ENCODE data around the gene SPDYE17. TPM values are rescaled to one million over a fixed set of nuclear protein-coding genes. Genes with fewer than 3 reads are reported as not detected.
A peak's percentile ranks its signal among the peaks of the same experiment; 100 is the strongest.
"Not testable (repeated sequence)": the region's sequence is repeated elsewhere in the genome, so short reads cannot be mapped to it uniquely, and the experiment has no call there.

Gene SPDYE17
- total RNA-seq, 1 donor from 2014 or later, result not detected

DNA sequence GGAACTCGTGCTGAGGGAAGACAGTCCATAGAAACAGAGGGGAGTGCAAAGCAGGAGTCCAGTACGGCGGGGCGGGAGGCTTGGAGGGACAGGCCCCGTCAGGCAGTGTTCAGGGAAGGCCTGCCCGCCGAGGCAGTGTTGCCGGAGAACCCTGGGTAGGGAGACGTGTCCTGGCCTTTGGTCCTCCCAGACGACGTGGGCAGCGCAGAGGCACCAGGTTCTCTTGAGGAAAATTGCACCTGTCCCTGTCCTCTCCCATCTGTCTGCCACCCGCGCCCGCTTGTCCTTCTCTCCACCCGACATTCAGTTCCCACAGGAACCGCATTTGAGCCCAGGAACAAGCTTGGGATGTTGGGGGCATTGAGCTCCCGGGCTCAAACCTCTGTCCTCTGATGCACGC, 38.3 kb downstream of the SPDYE17 start:
- H3K27me3 ChIP-seq (ENCODE audit: control insufficient read depth, insufficient read depth, low read length); H3K36me3 ChIP-seq (ENCODE audit: control insufficient read depth, insufficient read depth, low read length); H3K4me3 ChIP-seq (ENCODE audit: low read depth, low read length); DNase-seq (ENCODE audit: low read depth): not testable (repeated sequence)
- peak; percentile 55 for FAIRE-seq

DNA sequence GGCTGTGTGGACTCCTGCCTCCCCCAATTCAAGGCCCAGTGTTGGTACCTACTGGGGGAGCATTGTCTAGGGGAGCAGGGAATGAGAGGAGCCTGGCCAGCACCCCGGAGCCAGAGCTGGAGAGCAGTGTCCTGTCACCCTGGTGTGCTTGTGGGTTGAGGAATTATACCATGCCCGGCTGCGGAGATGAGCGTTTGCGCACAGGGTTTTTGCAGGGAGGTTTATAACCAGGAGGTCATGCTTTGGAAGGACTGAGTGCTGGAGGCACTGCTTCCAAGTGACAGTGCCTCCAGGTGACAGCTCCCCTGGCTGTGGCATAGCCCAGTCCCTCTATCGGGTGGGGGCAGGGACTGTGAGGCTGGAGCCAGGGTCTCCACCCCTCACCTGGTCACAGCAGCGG, 39.3 kb downstream of the SPDYE17 start:
- FAIRE-seq, result peak; percentile 77
- H3K36me3 ChIP-seq (ENCODE audit: control insufficient read depth, insufficient read depth, low read length); H3K4me3 ChIP-seq (ENCODE audit: low read depth, low read length); H3K27me3 ChIP-seq (ENCODE audit: control insufficient read depth, insufficient read depth, low read length); DNase-seq (ENCODE audit: low read depth): not testable (repeated sequence)

DNA sequence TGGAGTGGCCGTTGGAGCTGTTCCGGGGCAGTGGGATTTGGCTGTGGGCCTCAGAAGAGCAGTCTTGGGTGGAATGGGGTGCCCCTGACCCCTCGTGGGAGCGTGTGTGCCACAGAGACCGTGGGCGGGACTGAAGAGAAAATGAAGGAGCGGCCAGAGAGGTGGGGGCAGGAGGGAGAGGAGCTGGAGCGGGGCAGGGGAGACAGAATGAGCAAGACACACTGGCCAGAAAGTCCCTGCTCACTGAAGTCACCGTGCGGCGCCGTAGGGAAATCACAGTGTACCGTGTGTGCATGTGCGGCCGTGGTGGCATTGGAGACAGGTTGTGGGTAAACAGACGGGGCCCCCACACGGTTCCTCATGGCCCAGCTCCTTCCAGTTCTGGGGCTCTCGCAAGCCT, 40.0 kb downstream of the SPDYE17 start:
- not testable (repeated sequence) for DNase-seq (ENCODE audit: low read depth); H3K36me3 ChIP-seq (ENCODE audit: control insufficient read depth, insufficient read depth, low read length); FAIRE-seq; H3K27me3 ChIP-seq (ENCODE audit: control insufficient read depth, insufficient read depth, low read length); H3K4me3 ChIP-seq (ENCODE audit: low read depth, low read length)

DNA sequence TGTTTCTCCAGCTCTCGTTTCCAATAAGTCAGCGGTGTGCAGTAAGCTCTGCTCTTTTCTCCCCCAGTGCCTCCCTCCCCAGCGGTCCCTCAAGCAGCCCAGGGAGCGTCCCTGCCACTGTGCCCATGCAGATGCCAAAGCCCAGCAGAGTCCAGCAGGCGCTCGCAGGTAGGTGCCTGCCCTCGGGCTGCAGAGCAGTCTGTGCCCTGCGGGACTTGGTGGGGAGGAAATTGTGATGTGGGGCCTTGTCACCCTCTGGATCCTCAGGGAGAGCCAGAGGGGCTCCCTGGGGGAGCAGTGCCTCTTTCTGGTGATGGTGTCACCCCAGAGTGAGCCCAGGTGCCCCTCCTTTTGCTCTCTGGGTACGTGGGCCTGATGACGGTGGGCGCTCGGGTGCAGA, 42.0 kb downstream of the SPDYE17 start:
- not testable (repeated sequence) for H3K36me3 ChIP-seq (ENCODE audit: control insufficient read depth, insufficient read depth, low read length); H3K4me3 ChIP-seq (ENCODE audit: low read depth, low read length); DNase-seq (ENCODE audit: low read depth); H3K27me3 ChIP-seq (ENCODE audit: control insufficient read depth, insufficient read depth, low read length); FAIRE-seq

DNA sequence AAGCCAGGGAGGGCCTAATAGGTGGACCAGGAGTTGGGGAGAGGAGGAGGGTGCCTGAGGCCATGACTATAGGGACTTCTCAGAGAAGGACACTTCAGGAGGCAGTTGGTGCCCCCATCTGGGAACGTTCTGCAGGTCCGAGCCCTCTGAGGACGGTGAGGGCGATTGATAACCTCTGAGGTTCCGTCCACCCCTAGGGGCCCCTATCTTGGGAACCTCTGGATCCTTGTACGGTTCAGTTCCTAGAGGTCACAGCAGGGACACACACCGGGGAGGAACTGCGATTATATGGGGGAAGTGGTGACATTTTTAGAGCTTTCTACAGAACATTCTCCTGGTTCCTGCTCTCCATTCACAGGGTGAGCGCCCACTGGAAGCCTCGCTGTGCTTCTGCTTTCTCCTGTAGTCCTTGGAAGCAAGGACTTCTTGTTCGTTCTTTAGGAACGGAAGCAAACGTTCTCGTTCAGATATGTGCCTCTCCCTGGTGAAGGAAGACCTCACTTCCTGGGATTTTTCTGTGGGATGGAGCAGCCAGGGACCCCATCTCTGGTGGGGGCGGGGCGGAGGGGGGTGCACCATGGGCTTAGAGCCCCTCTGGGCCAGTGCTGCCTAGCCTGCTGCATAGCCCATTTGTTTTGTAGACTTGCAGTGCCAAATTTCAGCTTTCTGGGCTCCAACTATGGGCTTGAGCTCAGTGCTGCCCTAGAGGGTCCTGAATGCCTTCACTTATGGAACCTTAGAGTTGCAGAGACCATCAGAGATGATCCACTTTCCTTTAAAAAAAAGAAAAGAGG, 46.0 kb downstream of the SPDYE17 start:
- DNase-seq (ENCODE audit: low read depth); H3K36me3 ChIP-seq (ENCODE audit: control insufficient read depth, insufficient read depth, low read length); H3K4me3 ChIP-seq (ENCODE audit: low read depth, low read length); FAIRE-seq; H3K27me3 ChIP-seq (ENCODE audit: control insufficient read depth, insufficient read depth, low read length): not testable (repeated sequence)

DNA sequence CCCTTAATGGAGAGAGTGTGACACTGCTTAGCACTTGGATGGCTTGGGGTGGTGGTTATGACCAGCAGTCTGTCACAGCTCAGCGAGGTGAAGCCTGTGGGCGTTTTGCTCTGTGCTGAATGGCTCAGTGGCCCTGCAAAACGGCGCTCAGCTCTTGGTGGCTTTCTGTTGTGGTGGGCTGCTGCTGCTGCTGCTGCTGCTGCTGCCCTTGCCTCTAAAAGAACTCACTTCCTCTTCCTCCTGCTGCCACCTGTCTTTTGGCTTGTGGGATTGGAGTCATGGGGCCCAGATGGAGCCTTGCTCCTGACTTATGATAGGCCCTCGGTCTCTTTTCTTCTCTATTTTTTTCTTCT, 47.4 kb downstream of the SPDYE17 start:
- H3K36me3 ChIP-seq (ENCODE audit: control insufficient read depth, insufficient read depth, low read length); FAIRE-seq; DNase-seq (ENCODE audit: low read depth); H3K27me3 ChIP-seq (ENCODE audit: control insufficient read depth, insufficient read depth, low read length); H3K4me3 ChIP-seq (ENCODE audit: low read depth, low read length): not testable (repeated sequence)

DNA sequence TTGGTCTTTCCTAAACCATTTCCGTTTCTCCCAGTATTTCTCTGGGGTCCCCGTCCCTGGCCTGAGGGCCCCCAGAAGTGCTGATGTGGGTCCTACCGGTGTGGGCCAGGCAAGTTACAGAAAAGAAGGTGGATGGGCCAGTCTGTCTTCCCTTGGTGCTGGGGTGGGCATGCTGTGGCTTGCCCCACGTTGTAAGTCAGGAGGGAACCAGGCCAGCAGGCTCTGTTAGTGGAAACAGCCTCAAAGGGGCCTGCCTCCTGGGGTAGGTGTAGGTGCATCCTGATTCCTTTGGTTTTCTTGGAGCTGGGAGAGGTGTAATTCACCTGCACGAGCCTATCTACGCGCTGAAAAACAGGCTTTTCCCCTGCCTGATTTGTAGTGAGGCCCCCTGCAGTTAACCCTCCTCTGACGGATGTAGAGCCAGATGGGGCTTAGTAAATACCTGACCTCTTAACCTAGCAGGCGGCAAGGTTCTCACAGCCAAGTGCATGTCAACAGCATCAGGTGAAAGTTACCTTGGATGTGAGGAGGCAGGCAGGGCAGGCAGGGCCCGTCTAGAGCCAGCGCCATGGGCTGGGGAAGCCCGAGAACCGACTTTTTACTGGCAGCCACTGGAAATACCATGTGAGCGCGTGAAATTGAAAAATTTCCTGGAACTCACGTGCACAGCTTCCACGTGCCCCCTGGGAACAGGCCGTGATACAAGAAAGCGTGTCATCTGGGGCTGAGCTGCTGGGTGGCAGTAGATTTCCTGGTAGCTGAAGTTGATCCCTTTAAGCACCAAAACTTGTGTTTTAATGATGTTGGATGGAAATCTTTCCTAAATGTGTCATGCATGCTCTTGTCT, 48.0 kb downstream of the SPDYE17 start:
- DNase-seq (ENCODE audit: low read depth); H3K36me3 ChIP-seq (ENCODE audit: control insufficient read depth, insufficient read depth, low read length); FAIRE-seq; H3K4me3 ChIP-seq (ENCODE audit: low read depth, low read length); H3K27me3 ChIP-seq (ENCODE audit: control insufficient read depth, insufficient read depth, low read length): not testable (repeated sequence)

DNA sequence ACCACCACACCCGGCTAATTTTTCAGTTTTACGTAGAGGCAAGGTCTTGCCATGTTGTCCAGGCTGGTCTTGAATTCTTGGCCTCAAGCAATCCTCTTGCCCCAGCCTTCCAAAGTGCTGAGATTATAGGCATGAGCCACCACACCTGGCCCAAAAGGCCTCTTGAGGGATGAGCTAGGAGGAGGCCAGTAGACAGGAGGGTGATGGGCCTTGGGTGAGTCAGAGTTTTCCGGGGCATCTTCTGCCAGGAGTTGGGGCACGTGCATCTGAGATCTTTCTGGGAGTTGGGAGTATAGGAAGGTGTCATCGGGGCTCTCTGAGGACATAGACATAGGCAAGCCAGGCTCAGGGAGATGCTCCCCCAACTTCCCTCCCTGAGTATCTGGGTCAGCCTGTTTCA, 48.8 kb downstream of the SPDYE17 start:
- not testable (repeated sequence) for DNase-seq (ENCODE audit: low read depth); H3K27me3 ChIP-seq (ENCODE audit: control insufficient read depth, insufficient read depth, low read length); FAIRE-seq; H3K36me3 ChIP-seq (ENCODE audit: control insufficient read depth, insufficient read depth, low read length); H3K4me3 ChIP-seq (ENCODE audit: low read depth, low read length)

DNA sequence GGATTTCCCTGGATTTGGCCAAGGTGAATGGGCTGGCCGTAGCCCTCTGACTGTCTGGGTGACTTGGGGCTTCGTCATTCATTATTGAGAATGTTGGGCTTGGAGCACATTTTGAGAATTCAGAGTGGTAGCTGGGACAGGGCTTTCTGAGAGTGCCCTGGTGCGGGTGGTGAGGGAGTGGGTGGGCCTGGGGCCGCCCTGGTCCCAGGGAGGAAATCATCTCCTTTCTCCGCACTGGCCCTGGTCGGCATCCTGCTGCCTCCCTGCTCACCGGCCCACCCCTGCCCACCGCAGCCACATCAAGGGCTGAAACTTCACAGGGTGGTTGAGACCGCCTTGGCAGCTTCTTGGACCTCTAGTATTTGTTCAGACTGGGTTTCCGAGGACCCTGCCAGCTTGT, 49.7 kb downstream of the SPDYE17 start:
- not testable (repeated sequence) for DNase-seq (ENCODE audit: low read depth); H3K4me3 ChIP-seq (ENCODE audit: low read depth, low read length); FAIRE-seq; H3K27me3 ChIP-seq (ENCODE audit: control insufficient read depth, insufficient read depth, low read length); H3K36me3 ChIP-seq (ENCODE audit: control insufficient read depth, insufficient read depth, low read length)

DNA sequence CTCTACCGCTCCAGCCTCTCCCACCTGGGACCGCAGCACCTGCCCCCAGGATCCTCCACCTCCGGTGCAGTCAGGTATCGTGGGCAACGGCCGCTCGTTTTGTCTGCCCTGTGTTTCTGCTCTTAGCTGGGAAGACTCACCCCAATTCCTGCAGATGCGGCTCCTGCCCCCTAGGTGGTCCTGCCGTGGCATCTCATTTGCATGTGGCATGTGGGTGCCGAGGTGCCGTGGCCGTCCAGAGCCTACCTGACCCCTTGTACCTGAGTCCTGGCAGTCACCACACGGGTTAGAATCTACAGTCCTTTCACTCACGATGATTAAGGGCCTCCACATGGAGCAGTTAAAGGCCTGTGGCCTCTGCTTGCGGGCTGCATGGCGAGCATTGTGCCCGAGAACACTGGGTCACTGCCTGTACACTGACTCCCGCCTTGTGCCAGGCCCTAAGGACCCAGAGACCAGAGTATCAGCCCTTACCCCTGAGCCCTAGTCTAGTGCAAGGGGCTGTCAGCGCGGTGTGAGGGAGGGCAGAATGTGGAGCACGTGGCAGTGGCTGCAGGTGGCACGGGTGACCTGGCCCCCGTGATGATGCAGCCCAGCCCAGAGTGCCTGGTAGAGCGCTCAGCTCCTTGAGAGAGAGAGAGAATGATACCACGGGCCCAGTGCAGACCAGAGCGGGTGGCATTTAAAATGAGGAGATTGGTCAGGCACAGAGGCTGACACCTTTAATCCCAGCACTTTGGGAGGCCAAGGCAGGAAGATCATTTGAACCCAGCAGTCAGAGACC, 50.8 kb downstream of the SPDYE17 start:
- H3K36me3 ChIP-seq (ENCODE audit: control insufficient read depth, insufficient read depth, low read length); DNase-seq (ENCODE audit: low read depth); FAIRE-seq: not testable (repeated sequence)

DNA sequence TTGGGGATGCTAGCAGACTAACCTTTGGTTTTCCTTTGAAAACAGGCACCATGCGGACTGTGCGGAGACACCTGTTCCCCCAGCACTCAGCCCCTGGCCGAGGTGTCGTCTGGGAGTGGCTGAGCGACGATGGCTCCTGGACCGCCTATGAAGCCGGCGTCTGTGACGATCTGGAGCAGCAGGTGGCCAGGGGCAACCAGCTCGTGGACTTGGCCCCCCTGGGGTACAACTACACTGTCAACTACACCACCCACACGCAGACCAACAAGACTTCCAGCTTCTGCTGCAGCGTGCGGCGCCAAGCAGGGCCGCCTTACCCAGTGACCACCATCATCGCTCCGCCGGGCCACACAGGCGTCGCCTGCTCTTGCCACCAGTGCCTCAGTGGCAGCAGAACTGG, 51.6 kb downstream of the SPDYE17 start:
- H3K27me3 ChIP-seq (ENCODE audit: control insufficient read depth, insufficient read depth, low read length); FAIRE-seq; H3K36me3 ChIP-seq (ENCODE audit: control insufficient read depth, insufficient read depth, low read length); DNase-seq (ENCODE audit: low read depth); H3K4me3 ChIP-seq (ENCODE audit: low read depth, low read length): not testable (repeated sequence)

More for the DNA sequence above, 50.8 kb downstream of the SPDYE17 start:
- not testable (repeated sequence) for H3K4me3 ChIP-seq (ENCODE audit: low read depth, low read length); H3K27me3 ChIP-seq (ENCODE audit: control insufficient read depth, insufficient read depth, low read length)

DNA sequence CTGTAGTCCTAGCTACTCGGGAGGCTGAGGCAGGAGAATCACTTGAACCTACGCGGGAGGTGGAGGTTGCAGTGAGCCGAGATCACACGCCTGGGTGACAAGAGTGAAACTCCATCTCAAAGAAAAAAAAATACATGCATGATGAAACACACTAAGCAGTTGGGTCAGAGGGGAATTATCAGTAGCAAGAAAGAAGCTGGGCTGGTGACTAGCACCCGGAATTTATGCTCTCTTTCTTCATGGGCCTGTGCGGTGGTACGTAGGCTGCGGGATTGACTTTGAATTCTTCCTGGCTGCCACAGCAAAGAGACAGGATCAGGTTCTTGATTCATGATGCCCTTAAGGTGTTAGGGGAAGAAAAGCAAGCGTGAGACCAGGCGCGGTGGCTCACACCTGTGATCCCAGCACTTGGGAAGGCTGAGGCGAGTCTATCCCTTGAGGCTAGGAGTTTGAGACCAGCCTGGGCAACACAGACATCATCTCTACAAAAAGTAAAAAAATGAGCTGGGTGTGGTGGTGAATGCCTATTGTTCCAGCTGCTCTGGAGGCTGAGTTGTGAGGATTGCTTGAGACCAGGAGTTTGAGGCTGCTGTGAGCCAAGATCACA, 54.3 kb downstream of the SPDYE17 start:
- DNase-seq (ENCODE audit: low read depth); H3K4me3 ChIP-seq (ENCODE audit: low read depth, low read length); H3K27me3 ChIP-seq (ENCODE audit: control insufficient read depth, insufficient read depth, low read length); H3K36me3 ChIP-seq (ENCODE audit: control insufficient read depth, insufficient read depth, low read length): not testable (repeated sequence)
- FAIRE-seq, result peak; percentile 88

DNA sequence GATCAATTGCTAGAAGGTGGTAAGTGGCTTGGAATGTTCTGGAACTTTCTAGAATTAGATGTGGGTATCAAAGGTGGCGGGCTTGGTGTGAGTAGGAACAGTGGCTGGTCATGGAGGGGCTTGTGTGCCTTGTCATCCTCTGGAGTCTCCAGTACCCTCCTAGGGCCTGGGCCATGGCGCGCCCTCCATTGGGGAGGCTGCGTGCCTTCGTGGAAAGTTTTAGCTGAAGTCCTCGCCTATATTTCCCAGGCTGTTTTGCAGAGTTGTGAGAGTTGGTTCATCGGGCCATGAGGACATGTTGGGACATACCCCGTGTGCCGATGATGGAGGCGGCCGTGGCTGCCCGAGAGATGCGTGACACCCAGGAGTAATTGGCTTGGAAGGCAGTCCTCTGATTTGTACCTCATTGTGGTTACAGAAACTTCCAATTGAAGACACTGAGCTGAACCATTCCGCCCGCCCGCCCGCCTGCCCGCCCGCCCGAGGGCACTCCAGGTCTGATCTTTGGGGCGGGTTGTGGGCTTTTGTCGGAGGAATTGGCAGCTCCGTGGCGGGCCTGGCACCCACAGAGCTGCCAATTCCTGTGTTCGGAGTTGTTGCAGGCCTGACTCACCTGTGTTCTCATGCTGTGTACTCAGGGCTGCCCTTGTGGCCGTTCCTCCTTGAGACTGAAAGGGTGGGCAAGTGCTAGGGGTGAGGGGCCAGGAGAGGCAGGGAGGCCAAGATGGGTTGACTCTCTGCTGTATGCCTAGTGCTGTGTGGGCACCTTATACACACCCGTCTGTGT, 57.2 kb downstream of the SPDYE17 start:
- H3K4me3 ChIP-seq (ENCODE audit: low read depth, low read length); H3K36me3 ChIP-seq (ENCODE audit: control insufficient read depth, insufficient read depth, low read length); FAIRE-seq; H3K27me3 ChIP-seq (ENCODE audit: control insufficient read depth, insufficient read depth, low read length): not testable (repeated sequence)
- DNase-seq (ENCODE audit: low read depth), result peak; percentile 25

Data from bronchial epithelial cell (primary cell).